Stomach (tissue), 4 donors: ENCODE measurements around the gene ACBD4.

Experiments used
- CTCF ChIP-seq, 7 experiments: fragments of 450-650 bp in 4 of 7; fragments of 200-600 bp in 3 of 7; sonication (generic) in 3 of 7; IDR thresholded peaks; one replicate each; pipeline ENCODE4 v1.5.1; 2016 to 2019; ENCODE audit warnings: antibody characterized with exemption in 7 of 7, control low read depth in 2 of 7, mild to moderate bottlenecking in 1 of 7
- EP300 ChIP-seq: sonication (generic); formaldehyde crosslinking; IDR thresholded peaks from one replicate; pipeline ENCODE4 v1.6.1; 2017; ENCODE audit warnings: antibody characterized with exemption
- POLR2A ChIP-seq, 4 donors: fragments of 450-650 bp; IDR thresholded peaks; one replicate each; pipeline ENCODE4 v1.6.1; 2016; ENCODE audit warnings: antibody characterized with exemption in 4 of 4, control low read depth in 2 of 4, mild to moderate bottlenecking in 1 of 4, moderate library complexity in 1 of 4

- TF ChIP-seq CTCF (IDR thresholded peaks at IDR 0.05): no peak
- TF ChIP-seq POLR2A (IDR thresholded peaks at IDR 0.05): no peak
- no peak for TF ChIP-seq EP300
These were observed 35.4 kb downstream of the ACBD4 start for GRCh38 chr17:45170931-45171337.
